T-helper 17 cell (primary cell): ENCODE data around the gene SPATS2L. TPM values are rescaled to one million over a fixed set of nuclear protein-coding genes. Genes with fewer than 3 reads are reported as not detected.
A peak's percentile ranks its signal among the peaks of the same experiment; 100 is the strongest.

ENCODE experiments used
- ATAC-seq: fragments of 150-1000 bp; cut with Tn5 transposase; 2 replicates; pipeline ENCODE4 v1.10.0; 2021; ENCODE audit warnings: mild to moderate bottlenecking, moderate library complexity
- DNase-seq, 3 donors: peaks; one replicate each; pipeline versions ENCODE4 v3.0.0 to v3.0.0-alpha.2; 2020 to 2021
- H3K9me3 ChIP-seq: one replicate; pipeline ENCODE4 v1.7.0; 2013; ENCODE audit warnings: low read length, mild to moderate bottlenecking; ENCODE audit not compliant: control insufficient read depth, poor library complexity, severe bottlenecking
- H3K27ac Mint-ChIP-seq: one replicate; pipeline ENCODE4 v1.8.0; 2022; ENCODE audit warnings: mild to moderate bottlenecking, moderate library complexity, mixed read lengths
- H3K27me3 Mint-ChIP-seq: one replicate; pipeline ENCODE4 v1.8.0; 2022; ENCODE audit warnings: mixed read lengths
- H3K36me3 Mint-ChIP-seq: one replicate; pipeline ENCODE4 v1.8.0; 2022; ENCODE audit warnings: low read depth, mixed read lengths
- H3K4me1 Mint-ChIP-seq: one replicate; pipeline ENCODE4 v1.8.0; 2022; ENCODE audit warnings: mild to moderate bottlenecking, mixed read lengths
- H3K4me3 Mint-ChIP-seq: one replicate; pipeline ENCODE4 v1.8.0; 2022; ENCODE audit warnings: mild to moderate bottlenecking, moderate library complexity, mixed read lengths
- total RNA-seq, 4 donors: library from RNA in 2 of 4; stranded (reverse) in 2 of 4; gene quantifications; one replicate each; pipeline ENCODE4 v1.2.3 and lab custom pipeline; 2022 to 2026

The SPATS2L gene
- total RNA-seq, 2 donors from 2014 or later = 3.1 to 7.0 TPM

DNA sequence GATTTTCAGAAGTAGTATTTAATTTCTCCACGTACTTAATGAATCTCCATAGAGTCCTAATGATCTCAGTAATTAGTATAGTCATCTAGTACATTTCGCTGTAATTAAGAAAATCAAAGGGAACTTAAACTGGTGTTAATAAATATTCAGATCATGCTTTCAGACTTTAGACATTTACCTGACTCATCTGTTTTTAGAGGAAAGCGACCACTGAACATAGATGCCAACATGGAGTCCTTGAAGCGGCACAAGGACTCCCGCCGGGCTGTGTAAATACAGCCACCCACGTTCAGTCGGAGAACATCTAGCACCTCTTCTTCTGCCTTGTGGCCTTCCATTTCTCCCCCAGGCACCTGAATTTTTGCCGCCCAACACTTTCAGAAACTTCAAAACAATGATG is 200.2 kb downstream of the SPATS2L start:
- ATAC-seq (no peak), DNase-seq (no peak)
- no peak overlapping the region for H3K27ac Mint-ChIP-seq
- no peaks in the 10 kb centered on the region for H3K9me3 ChIP-seq
- no peaks in the 10 kb centered on the region for H3K27me3 Mint-ChIP-seq
- peaks cover 4% of the 10 kb centered on the region for H3K36me3 Mint-ChIP-seq
- H3K4me1 Mint-ChIP-seq = peaks cover 26% of the 10 kb centered on the region
- H3K4me3 Mint-ChIP-seq = no peak overlapping the region

DNA sequence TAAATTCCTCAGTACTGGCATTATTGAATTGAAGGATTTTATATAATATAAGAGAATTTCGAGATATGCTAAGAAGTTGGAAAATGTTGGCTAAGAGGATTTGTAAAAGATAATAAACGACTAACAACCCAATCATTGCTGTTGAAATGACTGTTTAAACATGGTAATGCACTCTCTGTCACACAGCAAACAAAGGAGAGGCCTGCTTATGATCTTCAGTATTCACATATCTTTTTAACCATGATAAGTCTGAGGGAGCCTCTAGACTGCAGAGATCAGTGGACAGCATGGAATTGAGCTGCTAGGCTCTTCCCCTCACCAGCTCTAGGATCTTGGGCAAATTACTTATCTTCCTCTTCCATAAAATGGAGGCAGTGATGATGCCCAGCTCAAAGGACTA is 200.7 kb downstream of the SPATS2L start:
- no peaks in the 10 kb centered on the region for H3K9me3 ChIP-seq
- Mint-ChIP-seq H3K36me3 (peaks cover 4% of the 10 kb centered on the region), H3K27me3 (no peaks in the 10 kb centered on the region), H3K4me3 (no peak overlapping the region), H3K27ac (no peak overlapping the region), H3K4me1 (peaks cover 26% of the 10 kb centered on the region)
- ATAC-seq (no peak), DNase-seq (no peak)

DNA sequence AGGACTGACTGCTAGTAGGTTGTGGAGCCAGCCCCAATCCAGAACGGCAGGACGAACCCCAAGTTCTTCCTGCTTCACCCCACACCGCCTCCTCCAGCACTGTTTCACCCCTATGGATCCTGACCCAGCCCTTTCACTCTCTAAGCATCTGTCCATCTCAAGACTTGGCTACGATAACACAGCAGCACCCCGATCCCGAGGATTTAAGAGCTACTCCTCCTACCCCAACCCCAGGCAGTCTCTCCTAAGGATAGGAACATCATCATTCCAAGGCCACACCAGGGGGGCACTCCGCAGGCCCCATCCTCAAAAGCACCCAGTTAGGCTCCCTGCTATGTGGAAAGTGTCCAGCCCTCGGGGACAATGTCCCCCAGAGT is 202.7 kb downstream of the SPATS2L start:
- Mint-ChIP-seq H3K27me3 (no peaks in the 10 kb centered on the region), H3K27ac (peak overlapping the region; percentile 84), H3K36me3 (peaks cover 2% of the 10 kb centered on the region), H3K4me3 (peak overlapping the region; percentile 92), H3K4me1 (peaks cover 21% of the 10 kb centered on the region)
- H3K9me3 ChIP-seq = no peaks in the 10 kb centered on the region
- DNase-seq = no peak
- ATAC-seq = no peak

DNA sequence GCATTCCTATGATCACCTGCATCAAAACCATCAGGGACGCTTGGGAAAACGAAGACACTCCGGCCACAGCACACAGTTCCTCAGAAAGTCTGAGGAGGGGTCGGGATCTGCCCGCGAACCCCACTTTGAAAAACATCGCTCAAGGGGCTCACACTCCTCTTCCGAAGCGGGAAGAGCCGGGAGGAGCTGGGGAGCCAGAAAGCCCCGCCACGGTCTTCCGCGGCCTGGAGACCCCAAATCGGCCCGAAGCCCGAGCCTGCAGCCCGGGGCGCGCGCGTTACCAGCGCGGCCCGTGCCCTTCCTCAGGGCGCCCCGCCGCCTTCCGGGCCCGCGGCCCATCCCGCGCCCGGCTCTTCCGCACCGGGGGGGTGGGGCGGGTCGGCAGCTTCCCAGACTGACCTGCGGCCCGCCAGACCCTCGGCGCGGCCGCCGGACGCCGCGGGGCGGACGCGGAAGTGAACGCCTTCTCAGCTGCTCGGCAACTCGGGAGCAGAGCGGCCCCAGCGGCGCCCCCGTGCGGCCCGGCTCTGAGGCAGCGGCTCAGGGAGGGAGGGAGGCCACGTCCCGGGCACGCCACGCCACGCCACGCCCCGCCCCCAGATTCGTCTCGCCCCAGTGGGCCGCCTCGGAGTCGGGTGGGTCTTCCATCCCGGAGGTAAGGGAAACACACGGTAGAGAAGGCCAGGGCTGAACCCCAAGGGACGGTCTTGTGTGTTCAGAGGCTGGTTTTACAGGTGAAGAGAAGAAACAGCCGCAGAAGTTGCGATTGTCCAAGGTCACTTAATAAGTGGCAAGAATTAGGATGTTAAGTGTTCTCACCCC is 203.3 kb downstream of the SPATS2L start, which contains the start of gene KCTD18:
TSS of gene KCTD18 (minus strand) at position 457 of the 822 bp plus-strand sequence. CDS start 3,052 bp downstream, outside the sequence.
- Mint-ChIP-seq H3K4me3 (peak within 1 kb of the TSS; percentile 92), H3K4me1 (peaks cover 26% of the 10 kb centered on the region), H3K27ac (peak within 1 kb of the TSS; percentile 84), H3K27me3 (no peaks in the 10 kb centered on the region), H3K36me3 (peaks cover 2% of the 10 kb centered on the region)
- no peaks in the 10 kb centered on the region for H3K9me3 ChIP-seq
- ATAC-seq = peak; percentile 99
- DNase-seq = peak; percentile 85 to 90 (median 89)

DNA sequence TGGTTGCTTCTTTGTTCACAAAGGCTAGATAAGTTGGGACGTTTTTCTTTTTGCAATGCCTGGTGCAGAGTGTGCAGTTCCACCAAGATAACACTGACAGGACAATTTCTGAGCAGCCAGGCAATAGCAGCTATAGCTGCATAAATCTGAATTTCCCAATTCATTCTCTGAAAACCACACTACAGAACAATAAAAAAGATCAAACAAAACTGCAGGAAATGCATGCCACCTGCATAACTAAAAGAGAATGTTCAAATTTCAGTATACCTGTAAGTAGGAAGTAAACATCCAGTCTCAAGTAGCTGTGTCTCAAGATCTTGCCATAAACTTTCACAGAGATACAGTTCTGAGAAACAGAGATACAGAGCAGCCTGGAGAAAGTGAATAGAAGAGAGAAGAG is 208.7 kb downstream of the SPATS2L start:
- Mint-ChIP-seq H3K4me1 (peaks cover 12% of the 10 kb centered on the region), H3K36me3 (peaks cover 2% of the 10 kb centered on the region), H3K27me3 (no peaks in the 10 kb centered on the region), H3K27ac (peak overlapping the region; percentile 63), H3K4me3 (peak overlapping the region; percentile 42)
- H3K9me3 ChIP-seq = no peaks in the 10 kb centered on the region
- DNase-seq = no peak
- peak; percentile 64 for ATAC-seq

DNA sequence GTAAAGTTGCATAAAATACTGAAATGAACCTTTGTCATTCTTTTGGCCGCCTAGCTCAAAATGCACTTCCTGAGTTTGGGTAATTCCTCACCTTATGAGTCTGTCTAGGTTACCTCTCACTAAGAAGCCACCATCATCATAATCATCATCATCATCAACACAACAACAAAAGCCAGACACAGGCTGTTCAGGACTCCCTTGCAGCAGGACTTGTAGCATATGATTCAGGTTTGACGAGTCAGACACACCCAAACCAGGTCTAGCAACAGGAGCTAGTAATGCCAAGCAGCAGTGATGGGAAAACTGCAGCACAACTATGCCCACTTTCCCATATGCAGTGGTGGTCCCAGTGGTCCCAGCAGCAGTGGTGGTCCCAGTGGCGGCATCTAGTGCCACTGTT is 216.7 kb downstream of the SPATS2L start:
- peaks cover 5% of the 10 kb centered on the region for H3K27me3 Mint-ChIP-seq
- no peak overlapping the region for H3K4me3 Mint-ChIP-seq
- H3K9me3 ChIP-seq = no peaks in the 10 kb centered on the region
- DNase-seq (no peak), ATAC-seq (no peak)
- no peak overlapping the region for H3K27ac Mint-ChIP-seq
- no peaks in the 10 kb centered on the region for H3K36me3 Mint-ChIP-seq
- peaks cover 17% of the 10 kb centered on the region for H3K4me1 Mint-ChIP-seq

DNA sequence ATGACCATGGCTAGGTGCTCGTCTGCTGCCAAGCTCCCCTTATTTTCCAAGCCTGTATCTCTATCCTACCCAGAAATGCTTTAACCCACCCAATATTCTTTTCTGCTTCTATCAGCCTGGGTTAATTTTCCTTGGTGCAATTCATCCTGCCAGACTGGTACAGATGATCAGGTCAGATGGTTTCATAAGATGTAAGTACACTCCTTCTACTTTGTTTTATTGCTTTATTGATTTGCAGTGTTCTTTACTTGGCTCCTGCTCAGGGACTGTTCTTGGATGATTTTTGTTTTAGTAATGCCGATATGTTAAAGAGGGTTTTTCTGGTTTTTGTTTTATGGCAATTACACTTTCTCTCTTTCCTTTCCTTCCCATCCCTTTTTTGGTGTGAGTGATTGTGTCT is 217.1 kb downstream of the SPATS2L start:
- ATAC-seq = no peak
- Mint-ChIP-seq H3K27me3 (peaks cover 5% of the 10 kb centered on the region), H3K36me3 (no peaks in the 10 kb centered on the region), H3K4me3 (no peak overlapping the region), H3K27ac (no peak overlapping the region), H3K4me1 (peaks cover 20% of the 10 kb centered on the region)
- no peak for DNase-seq
- no peaks in the 10 kb centered on the region for H3K9me3 ChIP-seq

DNA sequence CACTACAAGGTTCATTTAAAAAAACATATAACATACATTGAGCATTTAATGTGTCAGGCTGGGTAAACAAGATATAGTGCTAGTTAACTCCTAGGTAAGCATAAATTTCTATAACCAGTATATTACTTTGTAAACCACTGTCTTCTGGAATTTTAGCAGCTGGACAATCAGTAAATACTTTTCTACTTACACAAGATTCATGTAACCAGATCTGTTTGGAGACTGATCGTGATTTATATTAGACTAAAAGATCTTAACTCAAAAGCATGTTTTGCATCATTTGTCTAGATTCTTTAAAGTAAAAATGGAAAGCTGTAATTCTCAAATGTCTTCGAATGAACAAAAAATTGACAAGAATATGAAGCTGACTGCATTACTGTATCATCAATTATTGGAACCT is 218.6 kb downstream of the SPATS2L start:
- Mint-ChIP-seq H3K4me1 (peaks cover 22% of the 10 kb centered on the region), H3K36me3 (no peaks in the 10 kb centered on the region), H3K27me3 (peaks cover 5% of the 10 kb centered on the region), H3K27ac (no peak overlapping the region), H3K4me3 (no peak overlapping the region)
- ATAC-seq = no peak
- no peak for DNase-seq
- no peaks in the 10 kb centered on the region for H3K9me3 ChIP-seq

DNA sequence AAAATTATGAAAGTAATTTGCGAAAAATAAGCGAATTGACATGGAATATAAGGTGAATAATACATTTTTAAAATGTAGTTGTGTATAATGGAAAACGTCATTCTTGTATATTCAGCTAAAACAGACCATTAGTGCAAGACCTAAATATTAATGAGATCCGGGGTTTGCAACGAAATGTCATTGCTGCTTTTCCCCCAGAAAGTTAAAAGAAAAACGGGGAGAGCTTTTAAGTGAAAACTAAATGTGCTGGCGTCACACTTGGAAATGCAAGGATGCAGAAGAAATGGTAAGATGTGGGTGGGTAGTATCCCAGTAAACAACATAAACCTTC is 219.0 kb downstream of the SPATS2L start:
- no peak for ATAC-seq
- Mint-ChIP-seq H3K4me1 (peaks cover 22% of the 10 kb centered on the region), H3K27ac (peak overlapping the region; percentile 96)

DNA sequence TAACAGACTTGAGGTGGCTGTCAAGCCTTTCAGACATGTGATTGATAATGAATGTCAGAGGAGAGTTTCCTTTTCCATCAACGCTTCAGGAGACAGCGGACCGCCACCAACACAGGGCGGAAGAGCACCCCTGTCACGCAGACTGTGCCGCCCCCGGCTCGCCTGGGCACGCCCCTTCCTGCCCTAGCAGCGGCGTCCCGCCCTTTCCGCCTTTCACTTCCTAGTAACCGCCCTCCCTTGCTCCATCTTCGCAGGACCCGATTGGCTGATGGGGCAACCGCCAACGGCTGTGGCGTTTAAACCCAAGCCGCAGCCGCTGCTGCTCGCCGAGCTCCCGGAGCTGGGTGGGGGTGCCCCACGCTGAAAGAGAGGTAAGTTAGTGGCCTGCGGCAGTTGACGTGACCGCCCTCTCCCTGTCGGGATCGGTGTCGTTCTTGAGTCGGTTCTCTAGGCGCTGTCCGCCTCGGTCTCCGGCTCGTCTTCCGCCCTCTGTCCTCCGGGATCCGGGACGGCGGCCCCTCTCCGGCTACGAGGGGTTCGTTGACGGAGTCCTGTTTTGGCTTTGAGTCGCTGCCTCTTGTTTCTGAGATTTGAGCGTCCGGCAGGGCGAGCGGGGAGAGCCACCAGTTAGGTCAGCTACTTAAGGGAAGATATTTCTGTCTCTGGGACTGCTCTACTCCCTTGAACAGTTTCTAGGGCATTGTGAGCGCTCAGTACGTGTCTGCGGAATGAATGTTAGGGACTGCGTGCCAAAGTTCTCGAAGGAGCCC is 219.6 kb downstream of the SPATS2L start, which contains the start of gene SGO2:
TSS of gene SGO2 (plus strand) at position 326 of the 770 bp plus-strand sequence. CDS start 6,769 bp downstream, outside the sequence.
- H3K36me3 Mint-ChIP-seq = no peaks in the 10 kb centered on the region
- peak within 1 kb of the TSS; percentile 96 for H3K27ac Mint-ChIP-seq
- DNase-seq (peak; percentile 91 to 94 (median 91)), ATAC-seq (peak; percentile 100)
- H3K4me3 Mint-ChIP-seq = peak within 1 kb of the TSS; percentile 96
- H3K27me3 Mint-ChIP-seq = peaks cover 5% of the 10 kb centered on the region
- H3K4me1 Mint-ChIP-seq = peaks cover 22% of the 10 kb centered on the region
- H3K9me3 ChIP-seq = no peaks in the 10 kb centered on the region

More for the DNA sequence above, 219.0 kb downstream of the SPATS2L start:
- no peak for DNase-seq
- Mint-ChIP-seq H3K27me3 (peaks cover 5% of the 10 kb centered on the region), H3K36me3 (no peaks in the 10 kb centered on the region), H3K4me3 (peak overlapping the region; percentile 96)
- H3K9me3 ChIP-seq = no peaks in the 10 kb centered on the region

DNA sequence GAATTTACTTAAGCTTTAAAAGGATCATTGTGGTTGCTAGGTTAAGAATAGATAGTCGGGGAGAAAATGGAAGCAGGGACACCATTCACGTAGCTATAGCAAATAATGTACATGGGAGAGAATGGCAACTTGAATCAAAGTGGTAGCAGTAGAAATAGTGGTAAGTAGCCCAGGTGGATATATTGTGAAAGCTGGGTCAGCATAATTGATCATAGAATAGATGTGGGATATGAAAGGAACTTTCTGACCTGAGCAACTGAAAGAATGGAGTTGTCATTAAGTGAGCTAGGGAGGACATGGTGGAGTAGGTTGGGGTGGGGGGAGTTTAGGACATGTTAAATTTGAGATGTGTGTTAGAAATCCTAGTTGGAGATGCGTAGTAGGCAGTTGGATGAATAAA is 221.7 kb downstream of the SPATS2L start:
- no peaks in the 10 kb centered on the region for H3K36me3 Mint-ChIP-seq
- no peaks in the 10 kb centered on the region for H3K9me3 ChIP-seq
- peaks cover 22% of the 10 kb centered on the region for H3K4me1 Mint-ChIP-seq
- no peak overlapping the region for H3K4me3 Mint-ChIP-seq
- ATAC-seq = no peak
- H3K27me3 Mint-ChIP-seq = peaks cover 5% of the 10 kb centered on the region
- no peak overlapping the region for H3K27ac Mint-ChIP-seq
- no peak for DNase-seq
